Placental epithelial cell (primary cell): ENCODE results near the gene FAM156A. TPM values are rescaled to one million over a fixed set of nuclear protein-coding genes. Genes with fewer than 3 reads are reported as not detected.

ENCODE experiments used
- total RNA-seq: library from RNA; depleted of rRNA; stranded (reverse); fragments of >200 nt; gene quantifications from 2 replicates; pipeline ENCODE4 v1.2.3, GENCODE V29; 2012

Gene FAM156A
- total RNA-seq = 23.6 and 30.6 TPM in 2 replicates

DNA sequence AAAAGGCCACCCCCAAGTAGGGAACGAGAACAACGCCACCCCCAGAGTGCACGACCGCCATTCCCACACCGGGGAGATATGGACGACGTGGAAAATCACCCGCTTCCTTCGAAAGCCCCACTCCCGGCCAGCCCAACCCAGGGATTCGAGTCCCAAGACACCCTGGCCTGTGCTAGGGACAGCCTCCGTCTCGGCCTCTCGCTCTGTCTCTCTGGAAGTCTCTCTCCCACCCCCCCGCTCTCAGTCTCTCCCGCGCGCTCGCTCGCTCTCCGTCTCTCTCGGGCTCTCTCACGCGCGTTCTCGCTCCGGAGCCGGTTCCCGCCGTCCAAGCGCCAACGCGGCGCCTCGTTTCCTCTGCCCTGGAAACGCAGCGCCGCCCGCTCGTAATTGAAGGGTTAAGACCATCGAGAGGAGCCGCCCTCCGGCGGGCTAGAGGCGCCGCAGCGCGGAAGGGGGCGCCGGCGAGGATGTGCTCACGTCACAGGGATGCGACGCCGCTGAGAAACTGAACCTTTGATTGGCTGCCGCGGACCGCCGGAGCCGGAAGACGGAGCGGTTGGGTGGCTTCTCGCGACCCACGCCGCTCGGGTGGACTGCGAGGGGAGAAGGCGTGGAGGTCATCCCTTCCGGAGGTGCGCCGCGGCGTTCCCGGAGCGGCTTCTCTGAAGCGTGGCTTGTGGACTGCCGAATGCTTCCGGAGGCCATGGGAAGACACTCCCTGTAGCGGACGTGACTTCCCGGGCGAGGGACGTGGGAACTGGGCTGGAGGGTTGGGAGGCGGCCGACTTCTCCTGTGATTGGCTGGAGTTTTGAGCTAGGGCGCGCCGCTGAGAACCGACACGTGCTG, at the start of gene FAM156A:
Gene FAM156A, minus strand, starts transcription at position 406 of the 847 bp plus-strand sequence. CDS start 9,930 bp downstream, outside the sequence.

Other genes starting within 250 kb of the FAM156A start
- gene SSX2B, start 207.3 kb downstream of the FAM156A start, total RNA-seq = not detected in 2 replicates
- gene SPANXN5, start 161.1 kb downstream of the FAM156A start, total RNA-seq = not detected in 2 replicates
- not detected in 2 replicates for gene XAGE5, start 147.2 kb downstream of the FAM156A start, total RNA-seq
- 0.54 TPM in 1 of 2 replicates, not detected in the other for gene XAGE3, start 90.4 kb downstream of the FAM156A start, total RNA-seq
- 24.7 and 33.4 TPM in 2 replicates for gene FAM156B, start 61.2 kb downstream of the FAM156A start, total RNA-seq
- 1.6 and 6.7 TPM in 2 replicates for gene GPR173, start 90.3 kb upstream of the FAM156A start, total RNA-seq
- 7.2 and 27.5 TPM in 2 replicates for gene TSPYL2, start 123.8 kb upstream of the FAM156A start, total RNA-seq
- 5.2 and 13.3 TPM in 2 replicates for gene KANTR, start 135.6 kb upstream of the FAM156A start, total RNA-seq